Prostate gland (tissue), 2 donors: Measurements from ENCODE around the gene PRR5L.

Experiments used
- CTCF ChIP-seq, 4 experiments: fragments of 200-600 bp in 2 of 4; fragments of 450-650 bp in 2 of 4; sonication (generic) in 2 of 4; IDR thresholded peaks; 1 replicate in 3 of 4; 2 replicates in 1 of 4; pipeline ENCODE4 v1.5.1; 2016 to 2019; ENCODE audit warnings: antibody characterized with exemption in 4 of 4, mild to moderate bottlenecking in 2 of 4, moderate library complexity in 2 of 4
- POLR2A ChIP-seq: fragments of 450-650 bp; IDR thresholded peaks from one replicate; pipeline ENCODE4 v1.6.1; 2016; ENCODE audit warnings: antibody characterized with exemption, mild to moderate bottlenecking
- POLR2AphosphoS5 ChIP-seq: sonication (generic); formaldehyde crosslinking; IDR thresholded peaks from one replicate; pipeline ENCODE4 v1.6.1; 2017; ENCODE audit warnings: antibody characterized with exemption

GRCh38 chr11:36509201-36509639 lies 213.1 kb downstream of the PRR5L start:
- TF ChIP-seq CTCF (IDR thresholded peaks at IDR 0.05) (no peak), POLR2A (no peak), POLR2AphosphoS5 (no peak)
